ENCODE results near the gene CAMKMT. TPM values are rescaled to one million over a fixed set of nuclear protein-coding genes. Genes with fewer than 3 reads are reported as not detected.
A peak's percentile ranks its signal among the peaks of the same experiment; 100 is the strongest.

The CAMKMT gene
- 1.7 and 6.2 TPM in 2 replicates for total RNA-seq (2014; rRNA removed; shearing (Covaris generic); ENCODE audit: low replicate concordance)

DNA sequence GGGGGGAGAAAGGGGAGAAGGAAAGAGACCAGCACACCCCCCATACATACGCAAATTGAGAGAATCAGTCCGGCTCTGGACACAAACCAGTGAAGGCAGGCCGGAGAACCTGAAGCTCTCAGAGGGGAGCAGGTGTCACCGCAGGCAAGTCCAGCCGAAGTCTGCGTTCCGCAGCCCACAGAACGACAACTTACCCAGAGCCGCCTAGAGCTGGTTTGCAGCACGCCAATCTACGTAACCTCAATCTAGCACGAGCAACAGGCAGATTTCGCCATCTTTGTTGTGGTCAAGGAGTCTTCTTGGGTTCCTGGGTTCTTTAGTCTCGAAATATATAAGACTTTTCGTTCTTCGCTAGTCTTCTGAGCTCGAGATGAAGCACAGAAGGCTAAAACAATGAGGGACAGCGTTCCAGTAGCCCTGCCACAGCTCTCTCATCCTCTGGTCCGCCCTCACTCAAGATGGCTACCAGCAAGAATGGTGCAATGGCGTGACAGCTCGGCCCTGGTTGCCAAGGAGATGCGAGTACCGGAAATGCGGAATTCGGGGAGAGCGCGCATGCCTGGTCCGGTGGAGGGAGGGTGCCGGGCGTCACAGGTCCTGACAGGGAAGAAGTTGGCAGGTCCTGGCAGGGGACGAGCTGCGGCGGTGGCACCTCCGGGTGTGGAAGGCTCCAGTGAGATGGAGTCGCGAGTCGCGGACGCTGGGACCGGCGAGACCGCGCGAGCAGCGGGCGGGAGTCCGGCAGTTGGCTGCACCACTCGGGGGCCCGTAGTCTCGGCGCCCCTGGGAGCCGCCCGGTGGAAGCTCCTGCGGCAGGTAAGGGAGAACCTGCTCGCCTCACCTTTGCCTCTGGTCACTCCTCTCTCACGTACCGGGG, at the start of gene CAMKMT, which contains the start of gene PREPL:
CAMKMT (plus strand) TSS at position 618 of the 877 bp plus-strand sequence.
PREPL (minus strand) TSS at position 165 of the 877 bp plus-strand sequence. CDS start 15,152 bp downstream, outside the sequence.
- in situ Hi-C loops (cut with HindIII; ENCODE audit: low pct_unique_long_range_greater_than_20kb, low sequenced_read_pairs), result no loop called here
- peak; percentile 98 for DNase-seq (ENCODE audit: low read depth)

DNA sequence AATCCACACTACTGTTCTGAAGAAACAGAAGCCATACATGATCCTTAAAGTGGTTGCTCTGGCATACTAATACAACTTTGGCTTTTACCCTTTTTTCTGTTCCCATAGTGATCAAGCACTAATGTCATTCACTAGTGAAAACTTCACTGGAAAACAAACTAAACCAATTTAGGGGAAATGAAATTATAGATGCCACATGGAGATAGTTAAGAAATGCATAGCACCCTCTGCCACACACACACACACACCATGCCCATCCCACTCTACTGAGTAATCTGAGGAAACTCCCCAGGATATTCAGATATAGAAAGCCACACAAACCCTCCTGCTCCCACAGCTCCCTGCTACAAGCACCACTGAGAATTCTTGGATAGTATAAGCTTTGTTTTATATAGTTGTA, 47.4 kb upstream of the CAMKMT start:
- in situ Hi-C loops (cut with HindIII; ENCODE audit: low pct_unique_long_range_greater_than_20kb, low sequenced_read_pairs), result no loop called here
- DNase-seq (ENCODE audit: low read depth), result no peak

DNA sequence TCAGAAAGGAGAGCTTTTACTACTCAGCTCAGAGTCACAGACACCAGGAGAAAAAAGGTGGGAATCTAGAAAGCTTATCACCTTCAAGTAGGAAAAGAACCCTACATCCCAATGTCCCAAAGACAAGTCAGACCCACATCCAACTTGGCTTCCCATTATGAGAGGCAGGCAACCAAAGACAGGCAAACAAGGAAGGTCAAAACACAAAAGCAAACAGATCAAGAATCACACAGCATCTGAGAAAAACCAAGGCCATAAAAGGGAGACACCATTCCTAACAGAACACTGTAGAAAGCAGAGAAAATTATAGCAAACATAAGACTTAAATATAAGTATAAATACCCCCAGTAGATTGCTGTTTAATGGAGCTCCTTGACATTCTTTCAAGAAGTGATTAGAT, 45.8 kb upstream of the CAMKMT start:
- no peak for DNase-seq (ENCODE audit: low read depth)
- in situ Hi-C loops (cut with HindIII; ENCODE audit: low pct_unique_long_range_greater_than_20kb, low sequenced_read_pairs), result no loop called here

DNA sequence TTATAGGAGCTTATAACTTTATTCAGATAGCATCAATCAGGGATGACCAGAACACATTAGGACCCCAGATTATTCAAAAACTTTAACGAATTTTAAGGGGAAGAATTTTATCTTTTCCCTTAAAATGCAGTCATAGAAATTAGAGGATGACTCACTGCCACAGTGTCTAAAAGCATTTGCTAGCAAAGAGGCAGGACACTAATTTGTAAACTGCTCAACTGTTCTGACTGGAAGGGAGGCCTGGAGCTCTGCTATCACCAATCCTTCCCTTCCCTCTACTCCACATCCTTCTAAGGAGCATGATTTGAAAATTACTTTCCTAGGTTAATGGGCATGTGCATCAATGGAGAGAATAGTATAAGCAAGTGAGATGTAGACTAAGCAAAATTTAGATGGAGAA, 40.9 kb upstream of the CAMKMT start:
- DNase-seq (ENCODE audit: low read depth), result peak; percentile 8
- in situ Hi-C loops (cut with HindIII; ENCODE audit: low pct_unique_long_range_greater_than_20kb, low sequenced_read_pairs), result no loop called here

DNA sequence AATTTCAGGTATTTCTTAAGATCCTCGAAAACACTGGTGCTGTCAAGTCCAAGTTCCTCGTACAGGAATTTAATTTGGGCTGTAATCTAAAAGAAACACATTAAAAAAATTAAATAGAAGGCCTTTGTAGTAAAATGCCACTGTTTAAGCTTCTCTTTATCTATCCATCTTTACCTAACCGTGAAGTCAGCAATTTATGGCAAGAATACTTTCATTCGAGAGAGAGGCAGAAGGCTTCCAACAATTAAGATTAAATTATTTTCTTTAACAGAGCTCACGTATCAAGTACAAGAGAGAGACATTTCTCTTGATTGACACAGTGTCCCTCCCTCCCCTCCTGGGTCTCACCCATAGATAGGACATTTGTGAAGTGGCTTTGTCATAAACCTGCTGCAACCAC, 40.4 kb upstream of the CAMKMT start:
- in situ Hi-C loops (cut with HindIII; ENCODE audit: low pct_unique_long_range_greater_than_20kb, low sequenced_read_pairs), result no loop called here
- no peak for DNase-seq (ENCODE audit: low read depth)

GRCh38 chr2:44324971-44325426, 36.7 kb upstream of the CAMKMT start:
- DNase-seq (ENCODE audit: low read depth), result peak; percentile 70
- in situ Hi-C loops (cut with HindIII; ENCODE audit: low pct_unique_long_range_greater_than_20kb, low sequenced_read_pairs), result no loop called here

DNA sequence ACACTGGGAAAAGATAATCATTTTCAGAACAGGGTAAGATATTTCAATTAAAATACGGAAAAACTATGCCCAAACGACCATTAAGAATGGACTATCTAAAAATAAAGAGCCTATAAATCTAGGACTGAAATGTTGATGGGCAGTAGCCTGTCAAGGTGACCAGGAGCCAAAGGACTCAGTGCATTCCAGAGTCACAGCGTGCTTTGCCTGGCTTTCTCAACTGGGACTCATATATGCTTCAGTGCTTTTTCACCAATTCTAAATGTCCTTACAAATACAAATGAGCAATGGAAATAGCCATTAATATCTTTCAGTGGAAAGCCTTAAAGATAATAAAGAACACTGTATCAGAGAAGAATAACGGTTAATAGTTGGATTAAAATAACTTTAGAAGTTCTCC, 35.9 kb upstream of the CAMKMT start:
- peak; percentile 48 for DNase-seq (ENCODE audit: low read depth)
- in situ Hi-C loops (cut with HindIII; ENCODE audit: low pct_unique_long_range_greater_than_20kb, low sequenced_read_pairs), result no loop called here

- peak; percentile 42 for DNase-seq (ENCODE audit: low read depth)
- in situ Hi-C loops (cut with HindIII; ENCODE audit: low pct_unique_long_range_greater_than_20kb, low sequenced_read_pairs), result no loop called here
Observed at GRCh38 chr2:44326548-44327264, 35.0 kb upstream of the CAMKMT start.

- in situ Hi-C loops (cut with HindIII; ENCODE audit: low pct_unique_long_range_greater_than_20kb, low sequenced_read_pairs), result no loop called here
- no peak for DNase-seq (ENCODE audit: low read depth)
Observed at GRCh38 chr2:44328750-44329149, 33.0 kb upstream of the CAMKMT start.

DNA sequence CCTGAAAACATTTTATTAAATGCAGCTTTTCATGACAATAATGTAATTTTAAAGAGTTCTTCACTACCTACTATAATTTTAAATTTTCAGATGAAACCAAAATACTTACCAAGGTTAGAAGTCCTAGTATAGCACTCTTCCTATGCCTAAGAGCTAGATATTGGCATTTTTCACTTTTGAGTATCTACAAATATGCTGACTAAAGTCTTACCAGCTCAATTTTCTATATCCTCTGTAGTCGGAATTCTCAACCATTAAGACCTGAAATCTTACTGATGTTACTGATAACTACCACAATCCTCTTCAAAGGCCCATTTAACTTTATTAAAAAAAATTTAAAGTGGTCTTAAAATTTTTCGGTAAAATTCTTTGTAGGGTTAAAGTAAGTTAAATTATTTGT, 32.4 kb upstream of the CAMKMT start:
- in situ Hi-C loops (cut with HindIII; ENCODE audit: low pct_unique_long_range_greater_than_20kb, low sequenced_read_pairs), result no loop called here
- DNase-seq (ENCODE audit: low read depth), result no peak

- in situ Hi-C loops (cut with HindIII; ENCODE audit: low pct_unique_long_range_greater_than_20kb, low sequenced_read_pairs), result no loop called here
- no peak for DNase-seq (ENCODE audit: low read depth)
Observed at GRCh38 chr2:44330801-44331200, 30.9 kb upstream of the CAMKMT start.

GRCh38 chr2:44333994-44334393, 27.8 kb upstream of the CAMKMT start:
- DNase-seq (ENCODE audit: low read depth), result no peak
- in situ Hi-C loops (cut with HindIII; ENCODE audit: low pct_unique_long_range_greater_than_20kb, low sequenced_read_pairs), result no loop called here

DNA sequence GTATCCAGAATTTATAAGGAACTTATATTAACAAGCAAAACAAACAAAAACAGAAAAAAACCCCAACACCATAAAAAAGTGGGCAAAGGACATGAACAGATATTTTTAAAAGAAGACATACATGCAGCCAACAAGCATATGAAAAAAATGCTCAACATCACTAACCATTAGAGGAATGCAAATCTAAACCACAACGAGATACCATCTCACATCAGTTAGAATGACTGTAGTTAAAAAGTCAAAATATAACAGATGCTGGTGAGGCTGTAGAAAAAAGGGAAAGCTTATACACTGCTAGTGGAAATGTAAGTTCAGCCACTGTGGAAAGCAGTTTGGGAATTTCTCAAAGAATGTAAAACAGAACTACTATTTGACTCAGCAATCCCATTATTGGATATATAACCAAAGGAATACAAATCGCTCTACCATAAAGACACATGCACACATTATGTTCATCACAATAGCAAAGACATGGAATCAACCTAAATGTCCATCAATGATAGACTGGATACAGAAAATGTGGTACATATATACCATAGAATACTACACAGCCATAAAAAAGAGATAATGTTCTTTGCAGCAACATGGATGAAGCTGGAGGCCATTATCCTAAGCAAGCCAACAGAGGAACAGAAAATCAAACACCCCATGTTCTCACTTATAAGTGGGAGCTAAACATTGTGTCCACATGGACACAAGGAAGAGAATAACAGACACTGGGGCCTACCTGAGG, 25.8 kb upstream of the CAMKMT start:
- no peak for DNase-seq (ENCODE audit: low read depth)

GRCh38 chr2:44342854-44343253, 18.9 kb upstream of the CAMKMT start:
- in situ Hi-C loops (cut with HindIII; ENCODE audit: low pct_unique_long_range_greater_than_20kb, low sequenced_read_pairs), result no loop called here
- DNase-seq (ENCODE audit: low read depth), result peak; percentile 33

More for the DNA sequence above, 25.8 kb upstream of the CAMKMT start:
- in situ Hi-C loops (cut with HindIII; ENCODE audit: low pct_unique_long_range_greater_than_20kb, low sequenced_read_pairs), result no loop called here

DNA sequence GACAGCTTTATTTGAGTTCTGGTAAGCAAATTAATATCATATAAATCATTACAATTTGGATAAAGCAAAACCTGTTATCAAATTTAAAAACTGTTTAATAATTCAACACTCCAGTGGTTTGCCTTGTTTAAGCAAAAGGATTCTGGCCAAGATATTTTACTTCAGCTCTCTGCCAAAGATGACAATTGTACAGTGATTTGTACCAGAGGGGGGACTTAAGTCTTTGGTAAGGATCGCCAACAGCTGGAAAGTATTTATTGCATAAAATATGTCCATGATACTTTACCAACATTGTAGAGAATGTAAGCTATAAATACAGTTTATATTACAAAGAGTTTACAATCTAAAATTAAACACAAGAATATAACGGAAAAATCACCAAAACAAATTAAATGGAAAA, 14.2 kb upstream of the CAMKMT start:
- no peak for DNase-seq (ENCODE audit: low read depth)
- in situ Hi-C loops (cut with HindIII; ENCODE audit: low pct_unique_long_range_greater_than_20kb, low sequenced_read_pairs), result no loop called here

DNA sequence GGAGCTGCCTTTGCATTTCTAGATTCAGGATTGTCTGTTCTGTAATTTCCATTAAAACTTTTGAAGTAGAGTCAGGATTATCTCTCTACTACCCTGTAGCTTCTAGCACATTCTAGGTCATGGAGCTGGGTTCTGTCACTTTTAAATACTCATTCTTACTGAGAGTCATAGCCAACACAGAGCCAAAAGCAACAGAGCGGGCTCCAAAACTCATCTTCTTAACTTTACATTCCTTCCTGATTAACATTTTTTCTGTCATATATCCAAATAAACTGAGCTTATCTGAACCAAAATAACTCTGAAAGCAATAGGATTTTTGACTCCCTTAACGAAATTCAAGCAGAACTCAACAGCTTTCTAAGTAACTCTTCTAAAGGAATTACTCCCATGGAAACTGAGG, 13.3 kb upstream of the CAMKMT start:
- in situ Hi-C loops (cut with HindIII; ENCODE audit: low pct_unique_long_range_greater_than_20kb, low sequenced_read_pairs), result no loop called here
- DNase-seq (ENCODE audit: low read depth), result no peak

GRCh38 chr2:44349506-44349905, 12.2 kb upstream of the CAMKMT start:
- no peak for DNase-seq (ENCODE audit: low read depth)
- in situ Hi-C loops (cut with HindIII; ENCODE audit: low pct_unique_long_range_greater_than_20kb, low sequenced_read_pairs), result no loop called here

DNA sequence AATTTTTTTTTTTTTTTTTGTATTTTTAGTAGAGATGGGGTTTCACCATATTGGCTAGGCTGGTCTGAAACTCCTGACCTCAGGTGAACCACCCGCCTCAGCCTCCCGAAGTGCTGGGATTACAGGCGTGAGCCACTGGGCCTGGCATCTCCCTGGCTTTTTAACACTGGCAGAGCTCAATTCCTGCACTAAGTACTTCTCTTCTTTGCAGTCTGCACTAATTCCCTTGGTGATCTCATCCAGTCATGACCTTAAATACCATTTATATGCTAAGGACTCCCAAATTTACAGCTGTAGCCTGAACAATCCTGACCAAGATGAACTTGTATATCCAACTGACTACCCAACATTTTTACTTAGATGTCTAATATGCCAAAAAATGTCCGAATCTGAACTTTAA, 10.7 kb upstream of the CAMKMT start:
- no peak for DNase-seq (ENCODE audit: low read depth)
- in situ Hi-C loops (cut with HindIII; ENCODE audit: low pct_unique_long_range_greater_than_20kb, low sequenced_read_pairs), result no loop called here

- in situ Hi-C loops (cut with HindIII; ENCODE audit: low pct_unique_long_range_greater_than_20kb, low sequenced_read_pairs), result no loop called here
- no peak for DNase-seq (ENCODE audit: low read depth)
Observed at GRCh38 chr2:44351676-44352075, 10.1 kb upstream of the CAMKMT start.

All from Caki2 (cell line).